HepG2 (cell line): Measurements from ENCODE around the gene STC2. TPM values are rescaled to one million over a fixed set of nuclear protein-coding genes. Genes with fewer than 3 reads are reported as not detected.

ENCODE experiments used
- ATAC-seq: fragments of 200-7000 bp; cut with Tn5 transposase; 3 replicates; pipeline ENCODE4 v1.9.1; 2020; ENCODE audit warnings: mild to moderate bottlenecking, moderate library complexity
- BruUV-seq: library from RNA; stranded (reverse); fragments of 400-500 nt; replicated peaks from 2 replicates; lab custom pipeline; 2021; lab: Mats Ljungman, UMichigan
- CTCF ChIA-PET: fragments of 300-600 bp; formaldehyde crosslinking; extraction: SDS; loops from one replicate; lab custom pipeline; 2021; ENCODE audit warnings: low total read pairs, inconsistent platforms, low intra/inter-chr PET ratio; lab: Yijun Ruan, JAX
- POLR2A ChIA-PET: fragments of 350-600 bp; sonication (Branson Sonifier 250); formaldehyde crosslinking; loops from one replicate; lab custom pipeline; 2020; ENCODE audit warnings: antibody characterized with exemption, inconsistent platforms; lab: Yijun Ruan, JAX
- DNase-seq: peaks from one replicate; pipeline ENCODE4 v3.0.0-alpha.2; 2015; ENCODE audit warnings: low spot score
- FAIRE-seq: peaks from 3 replicates; lab custom pipeline; 2011; peaks lifted over from hg19 to GRCh38; lab: Jason Lieb, UNC
- H2AFZ ChIP-seq: one replicate; pipeline ENCODE4 v1.6.1; 2011; ENCODE audit warnings: low read length, inconsistent platforms
- H3K27ac ChIP-seq: fragments of 300-600 bp; 3 replicates; pipeline ENCODE4 v1.8.0; 2011; ENCODE audit warnings: mixed run types, mild to moderate bottlenecking, mixed read lengths, low read length, inconsistent platforms; ENCODE audit not compliant: insufficient read depth; ENCODE audit errors: extremely low read length
- H3K27me3 ChIP-seq, 2 experiments: fragments of 200-600 bp in 1 of 2; 2 replicates in 1 of 2; 3 replicates in 1 of 2; pipeline versions ENCODE4 v1.6.0 to v1.8.0; 2011; ENCODE audit warnings: low read length in 2 of 2, mild to moderate bottlenecking in 2 of 2, moderate library complexity in 2 of 2, inconsistent platforms in 1 of 2; ENCODE audit not compliant: insufficient read depth in 2 of 2, control insufficient read depth in 1 of 2
- H3K36me3 ChIP-seq, 2 experiments: fragments of 200-600 bp in 1 of 2; replicated peaks in 1 of 2; 2 replicates in 1 of 2; 3 replicates in 1 of 2; pipeline versions ENCODE4 v1.5.1 to v1.8.0; 2011; ENCODE audit warnings: low read length in 2 of 2, inconsistent platforms in 1 of 2; ENCODE audit not compliant: insufficient read depth in 2 of 2, control insufficient read depth in 1 of 2
- H3K4me1 ChIP-seq: 2 replicates; pipeline ENCODE4 v1.5.1; 2012; ENCODE audit warnings: low read length, inconsistent platforms; ENCODE audit not compliant: insufficient read depth
- H3K4me2 ChIP-seq: 2 replicates; pipeline ENCODE4 v1.6.0; 2011; ENCODE audit warnings: low read depth, low read length, inconsistent platforms
- H3K4me3 ChIP-seq, 3 experiments: fragments of 200-600 bp in 1 of 3; sonication (generic), shearing (Covaris generic) in 1 of 3; replicated peaks in 1 of 3; 2 replicates each; pipeline ENCODE4 v1.5.1; 2011 to 2016; ENCODE audit warnings: low read length in 3 of 3, inconsistent platforms in 2 of 3, low read depth in 2 of 3, mild to moderate bottlenecking in 2 of 3, control low read depth in 1 of 3, mixed read lengths in 1 of 3; ENCODE audit not compliant: insufficient read depth in 1 of 3
- H3K79me2 ChIP-seq: one replicate; pipeline ENCODE4 v1.6.1; 2011; ENCODE audit warnings: low read length, inconsistent platforms; ENCODE audit not compliant: insufficient read depth
- H3K9ac ChIP-seq: 2 replicates; pipeline ENCODE4 v1.6.0; 2011; ENCODE audit warnings: mild to moderate bottlenecking, low read depth, low read length, inconsistent platforms; ENCODE audit not compliant: insufficient read depth
- H3K9me3 ChIP-seq: 2 replicates; pipeline ENCODE4 v1.5.1; 2012; ENCODE audit warnings: mild to moderate bottlenecking, low read length
- H4K20me1 ChIP-seq: 2 replicates; pipeline ENCODE4 v1.6.0; 2011; ENCODE audit warnings: inconsistent platforms, mild to moderate bottlenecking, low read length, moderate library complexity; ENCODE audit not compliant: insufficient read depth
- ATF1 ChIP-seq: IDR thresholded peaks from 2 replicates; pipeline ENCODE4 v1.6.1; 2016; ENCODE audit warnings: mild to moderate bottlenecking, control low read depth
- ATF6 ChIP-seq: sonication (generic); formaldehyde crosslinking; conservative IDR thresholded peaks from 2 replicates; pipeline ENCODE4 v1.4.0; 2020; ENCODE audit warnings: missing genetic modification reagents
- CHD4 ChIP-seq: fragments of 200-600 bp; sonication (generic); IDR thresholded peaks from 2 replicates; pipeline ENCODE4 v1.7.0; 2017; ENCODE audit warnings: mild to moderate bottlenecking, low read length, borderline replicate concordance
- CSRNP2 ChIP-seq: sonication (generic); formaldehyde crosslinking; conservative IDR thresholded peaks from 2 replicates; pipeline ENCODE4 v1.8.0; 2022; ENCODE audit warnings: low read depth, missing genetic modification reagents
- KDM1A ChIP-seq: IDR thresholded peaks from 2 replicates; pipeline ENCODE4 v1.6.1; 2016; ENCODE audit warnings: missing compliant biosample characterization
- NFKBIZ ChIP-seq: IDR thresholded peaks from 2 replicates; pipeline ENCODE4 v1.6.1; 2018; ENCODE audit warnings: missing genetic modification reagents, missing compliant biosample characterization
- POLR2A ChIP-seq, 2 experiments: IDR thresholded peaks; 2 replicates each; pipeline ENCODE4 v1.6.1; 2011; ENCODE audit warnings: low read depth in 2 of 2, low read length in 2 of 2, mild to moderate bottlenecking in 1 of 2, moderate library complexity in 1 of 2; ENCODE audit not compliant: insufficient read depth in 1 of 2
- PPARG ChIP-seq: conservative IDR thresholded peaks from 2 replicates; pipeline ENCODE4 v1.6.1; 2016; ENCODE audit warnings: missing biosample characterization, missing genetic modification reagents
- SMYD3 ChIP-seq: sonication (generic); formaldehyde crosslinking; IDR thresholded peaks from 2 replicates; pipeline ENCODE4 v1.8.1; 2023; ENCODE audit warnings: mild to moderate bottlenecking, missing genetic modification reagents
- SPEN ChIP-seq: sonication (generic); formaldehyde crosslinking; IDR thresholded peaks from 2 replicates; pipeline ENCODE4 v1.5.1; 2020; ENCODE audit warnings: low read depth, mild to moderate bottlenecking, missing genetic modification reagents
- SUZ12 ChIP-seq: fragments of 150-350 bp; IDR thresholded peaks from 2 replicates; pipeline ENCODE4 v1.6.1; 2014; ENCODE audit warnings: low read depth, low read length
- TSC22D2 ChIP-seq: sonication (generic); formaldehyde crosslinking; IDR thresholded peaks from 2 replicates; pipeline ENCODE4 v1.5.1; 2020; ENCODE audit warnings: missing genetic modification reagents, mild to moderate bottlenecking, borderline replicate concordance
- ZFP90 ChIP-seq: sonication (generic); formaldehyde crosslinking; IDR thresholded peaks from 2 replicates; pipeline ENCODE4 v1.8.0; 2022; ENCODE audit warnings: missing genetic modification reagents, mild to moderate bottlenecking, inconsistent platforms, borderline replicate concordance
- ZMYM2 ChIP-seq: sonication (generic); formaldehyde crosslinking; IDR thresholded peaks from 2 replicates; pipeline ENCODE4 v1.8.0; 2022; ENCODE audit warnings: mild to moderate bottlenecking, missing genetic modification reagents
- ZNF253 ChIP-seq: sonication (generic); formaldehyde crosslinking; IDR thresholded peaks from 2 replicates; pipeline ENCODE4 v1.8.0; 2022; ENCODE audit warnings: mild to moderate bottlenecking, missing genetic modification reagents, borderline replicate concordance
- ZNF510 ChIP-seq: sonication (generic); formaldehyde crosslinking; IDR thresholded peaks from 2 replicates; pipeline ENCODE4 v1.4.0; 2020; ENCODE audit warnings: low read depth, mild to moderate bottlenecking, missing genetic modification reagents
- ZNF577 ChIP-seq: sonication (generic); formaldehyde crosslinking; IDR thresholded peaks from 2 replicates; pipeline ENCODE4 v1.4.0; 2020; ENCODE audit warnings: mild to moderate bottlenecking, low read depth, missing genetic modification reagents, borderline replicate concordance
- ZNF7 ChIP-seq: IDR thresholded peaks from 2 replicates; pipeline ENCODE4 v1.6.1; 2016; ENCODE audit warnings: missing biosample characterization, missing genetic modification reagents
- WGBS: methylation state at CpG from one replicate; pipeline ENCODE4 v1.1.6; 2017; ENCODE audit warnings: low lambda C conversion rate; 5-methylcytosine and 5-hydroxymethylcytosine counted together
- in situ Hi-C: cut with HindIII; loops from 2 replicates; pipeline ENCODE4 v1.10.0; 2017; ENCODE audit warnings: low pct_unique_long_range_greater_than_20kb; ENCODE audit not compliant: extremely low pct_ligation_motif_present
- intact Hi-C: fragments of 100-400 bp; cut with micrococcal nuclease; formaldehyde crosslinking; loops from one replicate; pipeline ENCODE4 v1.10.0; 2022; ENCODE audit not compliant: unreplicated experiment
- polyA plus RNA-seq, 8 experiments: library from polyadenylated mRNA; depleted of rRNA in 3 of 8; stranded (reverse) in 7 of 8; unstranded in 1 of 8; fragments of >200 nt; fragmentation: Illumina TruSeq in 4 of 8; extraction: Trizol in 4 of 8; gene quantifications; 2 replicates each; pipeline versions ENCODE4 v1.2.1 to v1.2.3, GENCODE V29; 2011 to 2016; ENCODE audit warnings: low read depth in 4 of 8, missing spikeins in 1 of 8, mixed read lengths in 1 of 8; ENCODE audit not compliant: insufficient read depth in 1 of 8
- total RNA-seq, 5 experiments: library from RNA; depleted of rRNA; stranded (reverse); fragments of >200 nt; fragmentation: Illumina TruSeq; extraction: Trizol; gene quantifications; 2 replicates each; pipeline ENCODE4 v1.2.3, GENCODE V29; 2016; ENCODE audit warnings: low read depth in 1 of 5

The STC2 gene
- total and polyA plus RNA-seq, 2 of the 13 experiments (the other 11 are each of a cell fraction or from before 2014, with no cell fraction given), result 27.1 to 69.2 TPM

- in situ Hi-C loops, result no loop called here
- Histone ChIP-seq H3K4me1 (no peaks in the 10 kb centered on the region), H3K9me3 (no peaks in the 10 kb centered on the region), H3K36me3 (no peaks in the 10 kb centered on the region), H3K79me2 (no peaks in the 10 kb centered on the region)
- no peak for FAIRE-seq
- ATAC-seq, result no peak
- TF ChIP-seq TSC22D2 (CRISPR knock-in tag), result no peak
- no peak for TF ChIP-seq KDM1A
- TF ChIP-seq PPARG (CRISPR knock-in tag), result no peak
- TF ChIP-seq ATF1 (CRISPR knock-in tag), result no peak
- no peak for TF ChIP-seq ZNF7 (CRISPR knock-in tag)
- TF ChIP-seq CHD4, result no peak
- no peak for TF ChIP-seq SMYD3
- no peak for TF ChIP-seq ATF6 (CRISPR knock-in tag)
- no peak for TF ChIP-seq ZFP90 (CRISPR knock-in tag)
- TF ChIP-seq SUZ12, result no peak
- TF ChIP-seq ZNF577 (CRISPR knock-in tag), result no peak
- TF ChIP-seq ZNF253, result no peak
- no peak for TF ChIP-seq NFKBIZ (CRISPR knock-in tag)
- no peak for TF ChIP-seq CSRNP2 (CRISPR knock-in tag)
- TF ChIP-seq POLR2A (IDR thresholded peaks at IDR 0.05; ENCODE audit: insufficient read depth in 1 of 2, low read depth in 2 of 2, low read length in 2 of 2), result no peak
- no peak for TF ChIP-seq SPEN (CRISPR knock-in tag)
- TF ChIP-seq ZMYM2 (CRISPR knock-in tag), result no peak
- TF ChIP-seq ZNF510 (CRISPR knock-in tag), result no peak
- TF ChIP-seq, all 625 proteins: peak for 0
- H4K20me1 ChIP-seq, result no peaks in the 10 kb centered on the region
- no peak overlapping the region for H3K27ac ChIP-seq
- no peak overlapping the region for H2AFZ ChIP-seq
- DNase-seq, result no peak
- no peak overlapping the region for H3K4me3 ChIP-seq
- no peak overlapping the region for H3K4me2 ChIP-seq
- WGBS, result 31% methylated on average over 2 of the region's 2 CpGs
- ChIA-PET POLR2A (no interaction called here), CTCF (no interaction called here)
- intact Hi-C loops, result no loop called here
- BruUV-seq, result no TSS peak
- peaks cover 1 to 22% of the 10 kb centered on the region in 2 experiments; a peak in 3 of 5 replicates for H3K27me3 ChIP-seq
- no peak overlapping the region for H3K9ac ChIP-seq
These were observed 26.4 kb upstream of the STC2 start for GRCh38 chr5:173354645-173355044.
